WTC11 (cell line): Measurements from ENCODE around the gene LTBP1. TPM values are rescaled to one million over a fixed set of nuclear protein-coding genes. Genes with fewer than 3 reads are reported as not detected.

ENCODE experiments used
- ATAC-seq: fragments of 200-7000 bp; cut with Tn5 transposase; 2 replicates; pipeline ENCODE4 v1.10.0; 2021; ENCODE audit warnings: mild to moderate bottlenecking, moderate library complexity
- CTCF ChIA-PET: fragments of 300-600 bp; sonication (Branson Sonifier 250); formaldehyde crosslinking; loops from one replicate; lab custom pipeline; 2021; ENCODE audit warnings: antibody characterized with exemption; lab: Charles Lee
- POLR2A ChIA-PET: fragments of 350-600 bp; sonication (Branson Sonifier 250); formaldehyde crosslinking; loops from one replicate; lab custom pipeline; 2021; ENCODE audit warnings: antibody characterized with exemption; lab: Charles Lee
- DNase-seq: peaks from one replicate; pipeline ENCODE4 v3.0.0; 2021; ENCODE audit warnings: low spot score
- H3K27ac Mint-ChIP-seq: 2 replicates; pipeline ENCODE4 v1.8.0; 2021; ENCODE audit warnings: mixed read lengths
- H3K27me3 Mint-ChIP-seq: 2 replicates; pipeline ENCODE4 v1.8.0; 2021; ENCODE audit warnings: low read depth, mild to moderate bottlenecking, moderate library complexity, mixed read lengths
- H3K36me3 Mint-ChIP-seq: 2 replicates; pipeline ENCODE4 v1.8.0; 2021; ENCODE audit warnings: mixed read lengths
- H3K4me1 Mint-ChIP-seq: 2 replicates; pipeline ENCODE4 v1.8.0; 2022; ENCODE audit warnings: mixed read lengths
- H3K4me3 Mint-ChIP-seq: 2 replicates; pipeline ENCODE4 v1.8.0; 2021; ENCODE audit warnings: mild to moderate bottlenecking, moderate library complexity, mixed read lengths
- H3K9me3 Mint-ChIP-seq: 2 replicates; pipeline ENCODE4 v1.8.0; 2021; ENCODE audit warnings: mixed read lengths
- AR ChIP-seq: fragments of 250-450 bp; sonication (Bioruptor Pico); IDR thresholded peaks from 2 replicates; pipeline ENCODE4 v1.9.0; 2021; ENCODE audit warnings: mild to moderate bottlenecking
- ARID4B ChIP-seq: sonication (generic); formaldehyde crosslinking; IDR thresholded peaks from 2 replicates; pipeline ENCODE4 v1.8.0; 2023; ENCODE audit warnings: missing genetic modification reagents, mild to moderate bottlenecking, borderline replicate concordance
- CREM ChIP-seq: sonication (generic); formaldehyde crosslinking; IDR thresholded peaks from 2 replicates; pipeline ENCODE4 v1.8.1; 2022; ENCODE audit warnings: mild to moderate bottlenecking, missing genetic modification reagents, moderate library complexity
- CTCF ChIP-seq: fragments of 200-600 bp; IDR thresholded peaks from 2 replicates; pipeline ENCODE4 v1.8.0; 2022; ENCODE audit warnings: antibody characterized with exemption
- GRHL2 ChIP-seq: fragments of 250-450 bp; sonication (Bioruptor Pico); IDR thresholded peaks from 2 replicates; pipeline ENCODE4 v1.8.0; 2022; ENCODE audit warnings: mild to moderate bottlenecking, moderate library complexity; ENCODE audit not compliant: insufficient replicate concordance, severe bottlenecking
- HMGA2 ChIP-seq: fragments of 250-450 bp; sonication (Bioruptor Pico); IDR thresholded peaks from 2 replicates; pipeline ENCODE4 v1.4.0; 2021; ENCODE audit warnings: mild to moderate bottlenecking, moderate library complexity
- IRF2 ChIP-seq: sonication (generic); formaldehyde crosslinking; IDR thresholded peaks from 2 replicates; pipeline ENCODE4 v1.8.0; 2022; ENCODE audit warnings: low read depth, missing genetic modification reagents, borderline replicate concordance
- KAT7 ChIP-seq: sonication (generic); formaldehyde crosslinking; IDR thresholded peaks from 2 replicates; pipeline ENCODE4 v1.8.1; 2023; ENCODE audit warnings: missing genetic modification reagents, mild to moderate bottlenecking, borderline replicate concordance
- NFE2L1 ChIP-seq: sonication (generic); formaldehyde crosslinking; IDR thresholded peaks from 2 replicates; pipeline ENCODE4 v1.8.1; 2023; ENCODE audit warnings: missing genetic modification reagents
- NFYB ChIP-seq: sonication (generic); formaldehyde crosslinking; conservative IDR thresholded peaks from 2 replicates; pipeline ENCODE4 v1.8.0; 2022; ENCODE audit warnings: low read depth, missing genetic modification reagents
- NR1H2 ChIP-seq: sonication (generic); formaldehyde crosslinking; IDR thresholded peaks from 2 replicates; pipeline ENCODE4 v1.9.0; 2021; ENCODE audit warnings: mild to moderate bottlenecking, moderate library complexity, missing genetic modification reagents
- PRDM15 ChIP-seq: sonication (generic); formaldehyde crosslinking; IDR thresholded peaks from 2 replicates; pipeline ENCODE4 v1.8.0; 2022; ENCODE audit warnings: missing genetic modification reagents
- RORB ChIP-seq: fragments of 250-450 bp; sonication (Bioruptor Pico); IDR thresholded peaks from 2 replicates; pipeline ENCODE4 v1.9.0; 2021; ENCODE audit warnings: mild to moderate bottlenecking
- SOX15 ChIP-seq: fragments of 250-450 bp; sonication (Bioruptor Pico); IDR thresholded peaks from 2 replicates; pipeline ENCODE4 v1.9.0; 2021; ENCODE audit warnings: mild to moderate bottlenecking
- SP1 ChIP-seq: sonication (generic); formaldehyde crosslinking; conservative IDR thresholded peaks from 2 replicates; pipeline ENCODE4 v1.8.1; 2022; ENCODE audit warnings: missing genetic modification reagents
- USF1 ChIP-seq: sonication (generic); formaldehyde crosslinking; IDR thresholded peaks from 2 replicates; pipeline ENCODE4 v1.8.0; 2022; ENCODE audit warnings: mild to moderate bottlenecking, missing genetic modification reagents
- ZBTB43 ChIP-seq: sonication (generic); formaldehyde crosslinking; IDR thresholded peaks from 2 replicates; pipeline ENCODE4 v1.8.1; 2023; ENCODE audit warnings: mild to moderate bottlenecking, missing genetic modification reagents
- ZMAT4 ChIP-seq: fragments of 250-450 bp; sonication (Bioruptor Pico); IDR thresholded peaks from 2 replicates; pipeline ENCODE4 v1.9.0; 2021; ENCODE audit warnings: mild to moderate bottlenecking
- ZNF425 ChIP-seq: fragments of 250-450 bp; sonication (Bioruptor Pico); conservative IDR thresholded peaks from 2 replicates; pipeline ENCODE4 v1.9.0; 2021; ENCODE audit warnings: mild to moderate bottlenecking
- ZNF671 ChIP-seq: fragments of 250-450 bp; sonication (Bioruptor Pico); IDR thresholded peaks from 2 replicates; pipeline ENCODE4 v1.8.0; 2021; ENCODE audit warnings: mild to moderate bottlenecking
- total RNA-seq: library from RNA; stranded (reverse); gene quantifications from 3 replicates; pipeline ENCODE4 v1.2.3, GENCODE V29; 2021

The LTBP1 gene
- total RNA-seq, 1 experiment from 2014 or later: 33.6 TPM

- TF ChIP-seq CTCF: no peak
These were observed 168.4 kb downstream of the LTBP1 start (continued) for GRCh38 chr2:33115196-33115595.

- ATAC-seq (no peak), DNase-seq (no peak)
- Mint-ChIP-seq H3K4me1 (peaks cover 8% of the 10 kb centered on the region), H3K4me3 (no peak overlapping the region), H3K36me3 (no peaks in the 10 kb centered on the region), H3K9me3 (peaks cover 4% of the 10 kb centered on the region; the same call in 1 of the 2 replicates), H3K27me3 (no peaks in the 10 kb centered on the region), H3K27ac (no peak overlapping the region)
- ChIA-PET CTCF (no interaction called here), POLR2A (no interaction called here)
- TF ChIP-seq CREM (CRISPR knock-in tag) (no peak), ZNF671 (no peak), NR1H2 (CRISPR knock-in tag) (no peak), ZBTB43 (CRISPR knock-in tag) (no peak), PRDM15 (CRISPR knock-in tag) (no peak), ZNF425 (CRISPR knock-in tag) (no peak), KAT7 (CRISPR knock-in tag) (no peak), AR (CRISPR knock-in tag) (no peak), NFYB (CRISPR knock-in tag) (no peak), ARID4B (CRISPR knock-in tag) (no peak), USF1 (CRISPR knock-in tag) (no peak), GRHL2 (CRISPR knock-in tag) (no peak), SOX15 (no peak), RORB (CRISPR knock-in tag) (no peak), HMGA2 (CRISPR knock-in tag) (no peak), IRF2 (CRISPR knock-in tag) (no peak), SP1 (CRISPR knock-in tag) (no peak), NFE2L1 (no peak), ZMAT4 (CRISPR knock-in tag) (no peak)
These were observed 169.0 kb downstream of the LTBP1 start for GRCh38 chr2:33115728-33116127.
